ENCODE results near the gene OPRL1.
"Not testable (repeated sequence)": the region's sequence is repeated elsewhere in the genome, so short reads cannot be mapped to it uniquely, and the experiment has no call there.

Gene OPRL1

DNA sequence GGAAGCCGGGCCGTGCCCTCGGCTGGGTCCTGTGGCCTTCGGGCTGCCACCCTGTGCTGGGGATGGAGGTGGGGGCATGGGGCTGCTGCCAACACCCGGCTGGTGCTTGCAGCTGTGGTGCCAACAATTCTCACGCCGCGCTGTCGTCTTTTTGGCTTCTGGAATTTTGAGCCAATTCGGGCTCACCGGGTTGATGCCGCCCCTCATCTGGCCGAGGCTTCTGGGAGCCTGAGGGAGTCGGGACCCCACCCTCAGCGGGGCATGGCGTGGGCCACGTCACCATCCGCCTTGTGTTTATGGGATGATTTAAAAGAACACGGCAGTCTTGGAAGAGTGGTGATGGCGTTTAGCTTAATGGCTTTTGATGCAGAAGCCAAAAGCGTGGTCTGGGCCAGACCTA is 36.1 kb downstream of the OPRL1 start:
- no peak for DNase-seq (ENCODE audit: low spot score)

DNA sequence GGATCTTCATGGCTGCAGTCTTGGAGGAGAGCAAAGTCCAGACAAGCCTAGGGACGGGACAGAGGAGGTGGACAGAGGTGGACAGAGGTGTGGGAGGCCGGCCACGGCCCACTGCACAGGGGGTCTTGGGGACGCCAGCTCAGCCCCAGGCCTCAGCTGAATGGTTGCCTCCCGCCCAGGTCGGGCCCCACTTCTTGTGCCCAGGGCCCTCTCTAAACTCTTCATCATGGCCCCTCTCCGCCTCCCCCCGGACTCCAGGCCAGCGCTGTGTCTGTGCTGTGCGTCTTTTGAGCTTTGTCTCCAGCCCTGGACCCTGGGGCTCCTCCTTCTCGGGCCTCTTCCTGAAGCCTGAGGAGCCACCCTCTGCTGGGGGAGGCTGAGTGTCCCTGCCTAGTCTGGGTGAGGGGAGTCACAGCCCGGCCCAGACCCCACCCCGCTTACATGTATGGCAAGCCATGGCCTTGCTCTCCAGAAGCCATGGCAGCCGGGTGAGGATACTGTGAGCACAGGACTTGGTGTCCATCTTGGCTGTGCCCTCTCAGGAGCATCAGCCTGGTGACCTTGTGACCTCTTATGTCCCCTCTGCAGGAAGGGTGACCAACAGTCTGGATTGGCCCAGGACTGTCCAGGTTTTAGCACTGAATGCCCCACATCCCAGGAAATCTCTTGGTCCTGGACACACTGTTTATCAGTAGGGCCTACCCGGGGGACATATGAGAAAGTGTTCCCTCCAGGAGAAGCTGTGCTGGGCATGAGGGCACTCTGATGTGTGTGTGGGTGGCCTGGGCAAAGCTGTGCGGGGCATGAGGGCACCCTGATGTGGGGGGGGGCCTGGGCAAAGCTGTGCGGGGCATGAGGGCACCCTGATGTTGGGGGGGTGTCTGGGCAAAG is 36.9 kb downstream of the OPRL1 start:
- no peak for DNase-seq (ENCODE audit: low spot score)

DNA sequence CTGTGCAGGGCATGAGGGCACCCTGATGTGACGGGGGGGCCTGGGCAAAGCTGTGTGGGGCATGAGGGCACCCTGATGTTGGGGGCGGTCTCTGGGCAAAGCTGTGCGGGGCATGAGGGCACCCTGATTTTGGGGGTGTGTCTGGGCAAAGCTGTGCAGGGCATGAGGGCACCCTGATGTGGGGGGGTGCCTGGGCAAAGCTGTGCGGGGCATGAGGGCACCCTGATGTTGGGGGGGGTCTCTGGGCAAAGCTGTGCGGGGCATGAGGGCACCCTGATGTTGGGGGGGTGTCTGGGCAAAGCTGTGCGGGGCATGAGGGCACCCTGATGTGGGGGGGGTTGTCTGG is 37.5 kb downstream of the OPRL1 start:
- not testable (repeated sequence) for DNase-seq (ENCODE audit: low spot score)

DNA sequence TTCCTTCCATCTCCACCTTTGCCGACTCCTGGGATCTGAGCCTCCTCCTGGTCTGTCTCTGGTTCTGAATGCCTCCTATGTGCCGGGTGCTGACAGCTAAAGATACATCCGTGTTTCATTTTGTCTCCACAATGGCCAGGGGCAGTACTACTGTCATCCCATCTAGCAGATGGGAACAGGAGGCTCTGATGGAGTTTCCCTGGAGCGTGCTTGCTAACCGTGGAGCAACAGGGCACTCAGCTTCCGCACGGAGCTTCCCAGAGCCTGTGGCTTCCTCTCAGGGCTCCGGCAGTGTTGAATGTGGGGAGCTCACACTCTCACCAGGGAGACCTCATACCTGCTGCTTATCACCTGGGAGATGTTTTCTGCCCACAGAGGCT is 39.4 kb downstream of the OPRL1 start:
- no peak for DNase-seq (ENCODE audit: low spot score)

DNA sequence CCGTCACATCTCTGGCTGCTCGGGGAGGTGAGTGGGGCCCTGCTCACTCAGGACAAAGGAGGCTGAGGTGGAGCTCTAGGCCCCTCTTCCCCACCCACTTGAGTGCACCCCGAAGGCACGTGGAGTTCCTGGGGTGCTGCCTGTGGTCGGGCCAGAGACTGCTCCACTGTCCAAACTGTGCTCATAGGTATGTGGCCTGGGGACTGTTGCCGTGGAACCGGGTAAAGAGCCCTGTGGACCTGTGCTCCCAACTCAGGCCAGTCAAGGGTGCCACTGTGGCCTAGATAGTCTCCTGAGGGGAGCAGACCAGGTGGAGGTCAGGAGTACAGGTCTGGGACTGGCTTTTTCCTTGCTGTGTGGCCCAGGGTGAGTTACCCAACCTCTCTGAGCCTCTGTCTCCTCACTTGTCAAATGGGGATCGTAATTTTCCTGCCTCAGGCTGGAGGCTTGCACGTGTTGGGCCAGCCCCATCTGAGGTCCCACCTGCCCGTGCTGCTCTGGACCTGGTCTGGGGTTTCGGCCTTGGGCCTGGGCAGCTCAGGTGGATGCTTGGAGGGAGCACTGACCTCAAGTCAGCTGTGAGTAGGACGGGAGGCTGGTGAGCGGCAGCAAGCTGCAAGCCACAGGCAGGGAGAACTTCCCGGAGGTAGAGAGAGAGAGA is 39.9 kb downstream of the OPRL1 start:
- DNase-seq (ENCODE audit: low spot score): no peak

DNA sequence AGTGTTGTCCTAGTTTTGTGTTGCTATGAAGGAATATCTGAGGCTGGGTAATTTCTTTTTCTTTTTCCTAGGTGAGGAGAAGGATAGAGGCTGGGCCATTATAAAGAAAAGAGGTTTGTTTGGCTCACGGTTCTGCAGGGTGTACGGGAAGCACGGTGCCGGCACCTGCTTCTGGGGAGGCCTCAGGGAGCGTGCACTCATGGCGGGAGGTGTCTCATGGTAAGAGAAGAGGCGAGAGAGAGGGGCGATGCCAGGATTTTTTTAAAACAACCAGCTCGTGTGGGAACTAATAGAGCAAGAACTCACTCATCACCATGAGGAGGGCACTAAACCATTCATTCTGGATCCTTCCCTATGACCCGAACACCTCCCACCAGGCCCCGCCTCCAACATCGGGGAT is 41.7 kb downstream of the OPRL1 start:
- DNase-seq (ENCODE audit: low spot score): no peak

DNA sequence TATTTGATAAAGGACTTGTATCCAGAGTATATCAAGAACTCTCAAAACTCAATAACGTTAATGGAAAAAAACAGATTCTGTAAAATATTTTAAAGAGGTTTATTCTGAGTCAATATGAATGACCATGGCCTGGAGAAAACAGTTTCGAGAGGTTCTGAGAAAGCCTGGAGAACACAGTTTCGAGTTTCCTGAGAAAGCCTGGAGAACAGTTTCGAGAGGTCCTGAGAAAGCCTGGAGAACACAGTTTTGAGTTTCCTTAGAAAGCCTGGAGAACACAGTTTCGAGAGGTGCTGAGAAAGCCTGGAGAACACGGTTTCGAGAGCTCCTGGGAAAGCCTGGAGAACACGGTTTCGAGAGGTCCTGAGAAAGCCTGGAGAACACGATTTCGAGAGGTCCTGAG is 43.0 kb downstream of the OPRL1 start:
- not testable (repeated sequence) for DNase-seq (ENCODE audit: low spot score)

DNA sequence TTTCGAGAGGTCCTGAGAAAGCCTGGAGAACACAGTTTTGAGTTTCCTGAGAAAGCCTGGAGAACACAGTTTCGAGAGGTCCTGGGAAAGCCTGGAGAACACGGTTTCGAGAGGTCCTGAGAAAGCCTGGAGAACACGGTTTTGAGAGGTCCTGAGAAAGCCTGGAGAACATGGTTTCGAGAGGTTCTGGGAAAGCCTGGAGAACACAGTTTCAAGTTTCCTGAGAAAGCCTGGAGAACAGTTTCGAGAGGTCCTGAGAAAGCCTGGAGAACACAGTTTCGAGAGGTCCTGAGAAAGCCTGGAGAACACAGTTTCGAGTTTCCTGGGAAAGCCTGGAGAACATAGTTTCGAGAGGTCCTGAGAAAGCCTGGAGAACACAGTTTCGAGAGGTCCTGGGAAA is 43.6 kb downstream of the OPRL1 start:
- not testable (repeated sequence) for DNase-seq (ENCODE audit: low spot score)

DNA sequence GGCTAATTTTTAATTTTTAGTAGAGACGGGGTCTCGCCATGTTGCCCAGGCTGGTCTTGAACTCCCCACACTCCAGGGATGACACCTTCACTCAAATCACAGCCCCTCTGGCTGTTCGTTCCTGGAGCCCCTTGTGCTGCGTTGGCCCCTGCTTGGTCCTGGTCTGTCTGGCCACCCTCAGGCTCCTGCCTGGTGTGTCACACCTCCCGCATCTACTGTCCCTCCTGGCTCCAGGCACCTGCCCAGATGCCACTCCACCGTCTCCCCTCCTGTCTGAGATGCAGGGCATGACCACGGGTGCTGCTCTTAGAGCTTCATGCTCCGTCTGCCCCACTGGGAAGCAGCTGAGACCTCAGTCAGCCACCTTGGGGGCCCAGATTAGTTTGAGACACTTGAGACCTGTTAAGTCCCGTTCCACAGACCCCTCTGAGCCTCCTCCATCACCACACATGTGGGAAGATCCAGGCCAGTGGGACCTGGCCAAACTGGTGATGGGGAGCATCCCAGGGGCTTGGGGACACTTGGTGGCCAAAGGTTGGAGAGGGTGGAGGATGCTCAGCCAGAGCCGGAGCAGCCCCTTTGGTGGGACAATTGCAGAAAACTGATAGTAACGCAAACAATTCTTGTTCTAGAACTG is 49.4 kb downstream of the OPRL1 start:
- no peak for DNase-seq (ENCODE audit: low spot score)

DNA sequence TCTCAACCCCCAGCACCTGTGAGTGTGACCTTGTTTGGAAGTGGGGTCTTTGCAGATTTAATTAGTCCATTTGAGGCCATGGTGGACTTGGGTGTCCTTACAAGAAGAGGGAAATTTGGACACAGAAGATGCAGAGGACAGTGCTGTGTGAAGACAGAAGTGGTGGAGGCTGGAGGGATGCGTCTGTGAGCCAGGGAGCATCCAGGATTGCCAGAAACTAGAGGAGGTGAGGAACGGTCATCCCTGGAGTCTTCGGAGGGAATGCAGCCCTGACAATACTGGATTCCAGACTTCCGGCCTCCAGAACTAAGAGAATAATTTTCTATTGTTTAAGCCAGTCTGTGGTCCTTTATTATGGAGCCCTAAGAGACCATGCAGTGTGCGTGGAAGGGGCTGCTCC is 50.4 kb downstream of the OPRL1 start:
- DNase-seq (ENCODE audit: low spot score): no peak

DNA sequence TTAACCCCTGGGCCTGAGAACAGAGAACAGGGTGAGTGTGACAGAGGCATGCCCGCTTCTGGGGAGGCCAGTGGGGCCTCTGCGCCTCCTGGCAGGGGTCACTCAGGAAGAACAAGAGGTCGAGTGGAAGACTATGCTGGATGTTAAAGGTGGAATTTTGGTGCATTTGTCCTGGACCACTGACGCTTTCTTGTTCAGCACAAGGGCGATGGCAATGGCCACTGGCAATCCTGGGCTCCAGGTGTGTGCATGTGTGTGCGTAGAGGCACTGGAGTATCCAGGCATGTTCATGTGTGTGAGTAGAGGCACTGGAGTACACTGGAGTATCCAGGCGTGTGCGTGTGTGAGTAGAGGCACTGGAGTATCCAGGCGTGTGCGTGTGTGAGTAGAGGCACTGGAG is 51.0 kb downstream of the OPRL1 start:
- no peak for DNase-seq (ENCODE audit: low spot score)

DNA sequence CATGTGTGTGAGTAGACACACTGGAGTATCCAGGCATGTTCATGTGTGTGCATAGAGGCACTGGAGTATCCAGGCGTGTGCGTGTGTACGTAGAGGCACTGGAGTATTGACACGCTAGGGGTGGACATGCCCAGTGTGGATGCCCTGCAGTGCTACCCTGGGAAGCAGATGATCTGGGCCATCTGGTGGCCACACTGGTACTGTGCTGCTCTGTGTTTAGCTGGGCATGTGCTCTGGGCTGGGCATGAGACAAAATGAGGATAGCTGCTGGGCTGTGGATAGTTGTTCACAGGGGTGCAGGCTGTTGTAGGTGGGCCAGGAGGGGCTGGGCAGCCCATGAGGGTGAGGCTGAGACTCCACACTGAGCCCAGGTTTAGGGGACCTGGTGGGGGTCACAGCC is 51.5 kb downstream of the OPRL1 start:
- DNase-seq (ENCODE audit: low spot score): peak; percentile 56

DNA sequence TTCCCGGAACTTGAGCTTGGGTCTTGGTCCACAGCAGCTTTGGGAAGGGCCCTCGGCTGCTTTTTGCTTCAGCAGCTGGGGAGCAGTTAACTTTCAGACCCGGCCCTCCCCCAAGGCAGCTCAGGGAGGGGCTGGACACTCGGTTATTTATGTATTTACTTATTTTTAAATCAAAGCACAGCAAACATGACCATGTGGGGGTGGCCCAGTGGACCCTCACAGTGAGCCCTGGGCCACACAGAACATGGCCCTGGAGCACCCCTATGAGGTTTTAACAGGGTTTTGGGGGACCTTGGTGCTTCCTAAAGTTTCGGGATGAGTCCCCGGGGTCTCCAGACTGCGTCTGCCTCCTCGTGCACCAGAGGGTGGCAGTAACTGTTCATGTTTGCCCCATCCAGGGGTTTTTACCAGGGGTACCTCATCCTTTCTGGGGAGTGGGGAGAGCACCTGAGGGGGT is 54.1 kb downstream of the OPRL1 start:
- no peak for DNase-seq (ENCODE audit: low spot score)

DNA sequence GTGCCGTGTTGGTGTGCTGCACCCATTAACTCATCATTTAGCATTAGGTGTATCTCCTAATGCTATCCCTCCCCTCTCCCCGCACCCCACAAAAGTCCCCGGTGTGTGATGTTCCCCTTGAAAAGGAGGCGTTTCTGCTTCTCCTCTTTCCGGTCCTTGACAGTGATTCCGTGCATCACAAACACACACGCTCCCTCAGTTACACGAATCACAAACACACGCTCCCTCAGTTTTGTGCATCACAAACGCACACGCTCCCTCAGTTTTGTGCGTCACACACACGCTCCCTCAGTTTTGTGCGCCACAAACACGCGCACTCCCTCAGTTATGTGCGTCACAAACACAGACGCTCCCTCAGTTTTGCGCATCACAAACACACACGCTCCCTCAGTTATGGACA is 54.9 kb downstream of the OPRL1 start:
- DNase-seq (ENCODE audit: low spot score): not testable (repeated sequence)

DNA sequence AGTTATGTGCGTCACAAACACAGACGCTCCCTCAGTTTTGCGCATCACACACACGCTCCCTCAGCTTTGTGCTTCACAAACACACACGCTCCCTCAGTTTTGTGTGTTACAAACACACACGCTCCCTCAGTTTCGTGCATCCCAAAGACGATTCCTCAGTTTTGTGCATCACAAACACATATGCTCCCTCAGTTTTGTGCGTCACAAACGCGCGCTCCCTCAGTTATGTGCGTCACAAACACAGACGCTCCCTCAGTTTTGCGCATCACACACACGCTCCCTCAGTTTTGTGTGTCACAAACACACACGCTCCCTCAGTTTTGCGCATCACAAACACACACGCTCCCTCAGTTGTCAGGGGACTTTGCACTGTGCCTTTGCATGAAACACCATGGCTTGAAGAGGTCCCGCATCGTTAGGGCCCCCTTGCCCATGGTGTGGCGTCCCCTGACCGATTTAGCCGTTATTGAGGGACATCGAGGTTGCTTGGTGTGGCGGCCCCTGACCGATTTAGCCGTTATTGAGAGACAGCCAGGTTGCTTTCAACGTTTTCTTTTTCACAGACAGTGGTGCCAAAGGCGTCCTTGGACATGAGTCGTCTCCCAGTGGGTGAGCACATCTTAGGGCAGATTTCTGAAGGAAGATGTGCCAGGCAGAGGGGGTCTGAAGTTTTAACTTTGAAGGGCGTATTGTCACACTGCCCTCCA is 56.3 kb downstream of the OPRL1 start:
- DNase-seq (ENCODE audit: low spot score): no peak

DNA sequence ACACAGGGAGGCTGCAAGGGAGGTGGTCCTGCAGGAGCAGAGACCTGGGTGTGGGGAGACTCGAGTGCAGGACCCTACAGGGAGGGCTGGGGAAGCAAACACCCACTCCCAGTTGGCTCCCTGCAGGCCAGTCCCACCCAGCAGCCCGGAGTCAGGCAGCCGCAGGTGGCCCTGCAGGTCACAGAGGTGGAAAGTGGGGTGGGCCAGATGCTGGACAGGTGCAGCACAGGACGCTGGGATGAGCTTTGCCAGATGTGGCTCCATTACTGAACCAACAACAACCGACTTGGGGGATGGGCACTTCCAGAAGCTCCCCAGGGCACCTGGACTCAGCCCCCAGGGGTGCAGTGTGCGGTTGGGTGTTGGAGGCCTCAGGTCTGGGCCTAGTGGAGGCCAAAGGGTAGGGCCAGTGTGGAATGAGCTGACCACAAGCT is 57.7 kb downstream of the OPRL1 start:
- no peak for DNase-seq (ENCODE audit: low spot score)

DNA sequence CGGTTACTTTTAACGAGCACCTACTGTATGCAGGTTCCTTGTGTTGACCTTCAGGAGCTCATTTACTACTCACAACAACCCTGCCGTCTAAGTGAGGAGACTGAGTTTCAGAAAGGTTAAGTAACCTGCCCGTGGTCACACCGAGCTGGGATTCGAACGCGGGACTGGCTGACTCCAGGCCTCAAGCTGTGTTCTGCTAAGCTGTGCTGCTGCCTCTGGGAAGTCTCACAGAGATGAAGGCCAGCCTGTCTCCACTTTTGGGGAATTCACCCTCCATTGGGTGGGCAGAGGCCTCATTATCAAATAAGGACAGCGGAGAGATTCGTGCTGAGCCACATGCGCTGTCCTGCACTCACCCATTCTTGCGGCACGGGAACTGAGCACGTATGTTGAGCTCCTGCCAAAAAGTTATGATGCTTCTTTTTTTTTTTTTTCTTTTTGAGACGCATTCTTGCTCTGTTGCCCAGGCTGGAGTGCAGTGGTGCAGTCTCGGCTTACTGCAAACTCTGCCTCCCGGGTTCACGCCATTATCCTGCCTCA is 58.5 kb downstream of the OPRL1 start:
- DNase-seq (ENCODE audit: low spot score): no peak

DNA sequence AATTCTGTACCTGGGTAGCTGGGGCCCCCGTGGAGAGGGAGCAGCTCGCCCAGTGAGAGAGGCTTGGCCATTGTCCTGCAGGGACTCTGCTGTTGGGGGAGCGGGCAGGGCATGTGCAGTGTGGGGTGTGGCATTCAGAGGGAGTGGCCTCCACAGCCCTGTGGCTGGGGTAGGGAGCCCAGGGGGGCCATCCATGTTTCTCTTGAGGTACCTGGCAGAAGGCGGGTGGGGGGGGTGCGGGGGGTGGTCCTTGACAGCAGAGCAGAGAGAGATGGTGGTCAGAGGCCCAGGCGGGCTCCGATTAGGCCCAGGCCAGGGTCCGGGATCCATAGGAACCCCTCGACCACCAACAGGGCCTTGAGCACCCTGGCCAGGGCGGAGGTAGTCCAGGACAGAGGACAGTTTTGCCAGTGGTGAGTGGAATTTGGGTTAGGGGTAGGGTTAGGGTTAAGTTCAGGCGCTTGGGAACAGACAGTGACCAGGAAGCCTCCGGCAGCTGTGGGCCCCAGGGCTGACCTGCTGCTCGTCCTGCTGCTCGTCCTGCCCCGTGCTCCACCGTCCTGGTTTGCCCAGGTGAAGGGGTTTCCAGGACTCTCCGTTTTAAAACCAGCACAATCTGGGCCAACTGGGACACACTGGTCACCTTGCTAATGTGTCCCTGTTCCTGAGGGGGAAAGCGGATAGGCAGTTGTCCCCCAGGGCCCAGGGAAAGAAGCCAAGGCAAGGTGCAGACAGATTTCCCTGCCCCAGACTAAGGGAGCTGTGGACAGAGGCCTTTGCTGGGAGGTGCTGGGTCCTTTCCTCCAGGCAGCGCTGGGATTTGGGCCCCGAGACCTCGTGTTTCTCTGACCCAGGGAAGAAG is 59.5 kb downstream of the OPRL1 start:
- no peak for DNase-seq (ENCODE audit: low spot score)

DNA sequence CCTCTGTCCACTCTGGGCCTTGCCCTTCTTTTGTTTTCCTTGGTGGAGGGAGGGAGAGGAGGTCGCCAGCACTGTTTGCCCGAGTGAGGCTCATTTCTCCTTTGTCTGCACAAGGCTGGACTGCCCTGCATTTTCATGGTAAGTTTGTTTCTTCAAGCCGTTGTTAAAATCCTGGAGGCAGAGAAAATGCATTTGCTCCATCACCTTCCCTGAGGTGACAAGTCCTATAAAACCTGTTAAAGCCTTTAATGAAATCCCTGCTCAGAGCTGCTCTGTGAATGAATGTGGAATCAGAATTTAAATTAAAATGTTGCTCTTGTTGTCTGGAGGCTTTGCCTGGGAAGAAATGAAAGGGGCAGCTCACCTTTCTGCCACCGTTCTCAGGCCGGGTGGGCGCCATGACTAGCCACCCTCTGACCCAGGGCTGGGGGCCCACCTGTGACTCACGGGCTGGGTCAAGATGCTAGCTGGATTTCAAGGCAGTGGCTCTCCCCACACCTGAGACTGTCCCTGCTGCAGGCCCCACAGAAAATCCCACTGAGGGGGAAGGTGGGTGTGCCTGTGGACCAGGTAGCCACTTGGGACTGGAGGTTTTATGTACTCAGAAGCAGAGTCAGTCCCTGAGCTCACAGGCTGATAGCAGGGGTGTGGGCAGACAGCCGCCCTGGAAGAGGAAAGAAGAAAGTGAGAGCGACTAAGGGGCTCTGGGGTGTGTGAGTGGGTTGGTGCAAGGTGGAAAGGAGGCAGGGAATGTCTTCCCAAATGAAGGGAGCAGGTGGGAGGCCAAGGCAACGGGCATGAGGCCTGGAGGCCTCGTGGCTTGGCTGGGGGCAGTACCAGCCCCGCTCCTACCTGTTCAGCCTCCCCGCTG is 60.4 kb downstream of the OPRL1 start:
- no peak for DNase-seq (ENCODE audit: low spot score)

DNA sequence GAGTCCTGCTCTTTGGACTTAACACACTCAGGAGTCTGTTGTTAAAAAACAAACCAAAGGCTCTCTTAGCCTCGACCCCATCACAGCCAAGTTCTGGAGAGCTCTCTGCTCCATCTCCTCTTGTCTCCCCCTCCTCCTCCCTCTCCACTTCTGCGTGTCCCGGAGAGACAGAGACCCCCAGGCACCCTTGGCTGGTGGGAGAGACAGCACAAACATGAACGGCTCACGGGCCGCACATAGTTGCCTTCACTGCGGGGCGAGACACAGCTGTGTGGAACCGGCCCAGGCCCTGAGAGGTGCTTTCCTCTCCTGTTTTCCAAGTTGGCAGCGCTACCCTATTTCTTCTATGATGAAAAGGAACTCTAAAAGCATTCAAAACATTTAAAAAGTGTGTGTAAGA is 61.1 kb downstream of the OPRL1 start:
- no peak for DNase-seq (ENCODE audit: low spot score)
